Measurements from ENCODE around the gene NBPF1. TPM values are rescaled to one million over a fixed set of nuclear protein-coding genes. Genes with fewer than 3 reads are reported as not detected.
A peak's percentile ranks its signal among the peaks of the same experiment; 100 is the strongest.
"Not testable (repeated sequence)": the region's sequence is repeated elsewhere in the genome, so short reads cannot be mapped to it uniquely, and the experiment has no call there.

The NBPF1 gene
- total RNA-seq, 1 donor from 2014 or later = 5.2 TPM

GRCh38 chr1:16645271-16646060 is 32.1 kb upstream of the NBPF1 start:
- H3K4me3 Mint-ChIP-seq (ENCODE audit: low read depth); H3K9me3 Mint-ChIP-seq; H3K27me3 Mint-ChIP-seq (ENCODE audit: low read depth); H3K4me1 Mint-ChIP-seq (ENCODE audit: low read depth); H3K36me3 Mint-ChIP-seq (ENCODE audit: low read depth); H3K27ac Mint-ChIP-seq: not testable (repeated sequence)
- DNase-seq (ENCODE audit: low spot score) = peak; percentile 36
- intact Hi-C loops (cut with micrococcal nuclease) = loop anchor here (2.0 kb wide), 2 partner anchors 21 to 33 kb away; partner anchors contain the start of gene NBPF1

DNA sequence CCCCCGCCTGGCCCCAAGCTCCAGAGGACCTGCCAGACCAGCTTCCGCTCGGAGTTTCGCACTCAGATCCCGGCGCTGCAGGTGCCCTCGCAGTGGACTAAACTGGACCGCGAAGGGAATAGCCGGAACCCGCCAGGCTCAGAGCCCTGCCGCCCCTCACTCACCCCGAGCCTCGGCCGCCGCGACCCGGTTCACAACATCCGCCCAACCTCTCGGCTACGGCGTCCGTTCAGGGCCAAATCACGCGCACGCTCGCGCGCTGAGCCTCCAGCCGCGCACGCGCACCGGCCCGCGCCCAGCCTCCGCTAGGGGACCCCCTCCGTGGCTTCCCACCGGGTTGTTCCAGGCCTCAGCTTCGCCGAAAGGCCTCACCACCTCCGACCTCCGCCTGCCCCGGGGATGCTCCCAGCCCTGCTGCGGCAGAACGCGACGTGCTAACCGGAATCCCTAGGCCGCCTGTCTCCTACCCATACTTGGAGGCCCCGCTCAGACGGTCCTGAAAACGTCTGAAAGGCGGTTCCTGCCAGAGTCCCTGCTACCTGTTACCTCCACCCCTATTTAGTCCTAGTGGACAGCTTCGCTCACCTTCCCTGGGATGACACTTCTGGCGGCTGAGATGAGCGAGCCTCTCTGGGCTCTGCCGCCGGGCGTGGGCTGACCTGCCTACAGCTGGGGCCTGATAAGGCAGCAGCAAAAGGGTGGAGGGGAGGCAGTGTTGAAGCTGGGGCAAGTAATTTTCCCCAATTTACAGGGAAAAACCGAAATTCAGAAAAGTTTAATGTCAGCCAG is 31.3 kb upstream of the NBPF1 start:
- not testable (repeated sequence) for H3K9me3 Mint-ChIP-seq; H3K4me3 Mint-ChIP-seq (ENCODE audit: low read depth); H3K27me3 Mint-ChIP-seq (ENCODE audit: low read depth); H3K4me1 Mint-ChIP-seq (ENCODE audit: low read depth); H3K27ac Mint-ChIP-seq; H3K36me3 Mint-ChIP-seq (ENCODE audit: low read depth)
- DNase-seq (ENCODE audit: low spot score) = peak; percentile 99
- intact Hi-C loops (cut with micrococcal nuclease) = loop anchor here (2.0 kb wide), 2 partner anchors 20 to 32 kb away; partner anchors contain the start of gene NBPF1

GRCh38 chr1:16644193-16644481 is 30.8 kb upstream of the NBPF1 start:
- Mint-ChIP-seq H3K27me3 (ENCODE audit: low read depth) (peaks cover 5% of the 10 kb centered on the region), H3K9me3 (no peaks in the 10 kb centered on the region), H3K4me1 (ENCODE audit: low read depth) (no peaks in the 10 kb centered on the region), H3K4me3 (ENCODE audit: low read depth) (no peak overlapping the region), H3K36me3 (ENCODE audit: low read depth) (no peaks in the 10 kb centered on the region), H3K27ac (no peak overlapping the region)
- intact Hi-C loops (cut with micrococcal nuclease) = loop anchor here (2.0 kb wide), 2 partner anchors 19 to 31 kb away; partner anchors contain the start of gene NBPF1
- no peak for DNase-seq (ENCODE audit: low spot score)

DNA sequence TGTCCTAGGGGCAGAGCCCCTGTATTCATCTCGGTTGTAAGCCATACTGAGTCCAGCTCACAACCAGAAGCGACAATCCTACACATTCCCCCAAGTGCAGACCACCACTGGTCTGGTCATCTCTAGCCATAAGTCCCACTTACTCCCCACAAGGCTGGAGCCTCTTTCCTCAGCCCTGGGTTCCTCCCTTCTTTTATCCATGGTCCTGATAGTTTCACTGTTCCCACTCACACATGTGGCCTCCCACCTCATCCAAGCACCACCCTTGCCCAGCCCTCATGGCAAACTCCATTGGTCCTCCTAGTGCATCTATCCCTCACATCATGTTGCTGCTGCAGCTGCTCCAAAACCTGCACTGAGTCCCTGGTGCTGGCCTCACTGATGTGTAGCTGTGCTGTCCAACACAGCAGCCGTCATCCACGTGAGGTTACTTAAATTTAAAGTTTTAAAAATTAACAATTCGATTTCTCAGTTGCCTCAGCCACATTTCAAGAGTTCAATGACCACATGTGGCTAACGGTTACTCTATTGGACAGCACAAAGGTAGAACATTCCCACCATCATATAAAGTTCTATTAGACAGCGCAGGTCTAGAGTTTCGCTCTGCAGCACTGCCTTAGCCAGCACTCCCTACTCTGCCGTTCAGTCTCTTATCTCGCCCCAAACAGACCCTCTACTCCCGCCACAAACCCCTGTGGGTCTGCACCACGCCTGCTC is 30.3 kb upstream of the NBPF1 start:
- intact Hi-C loops (cut with micrococcal nuclease) = loop anchor here (2.0 kb wide), 2 partner anchors 19 to 31 kb away; partner anchors contain the start of gene NBPF1
- H3K9me3 Mint-ChIP-seq; H3K4me1 Mint-ChIP-seq (ENCODE audit: low read depth); H3K27ac Mint-ChIP-seq; H3K4me3 Mint-ChIP-seq (ENCODE audit: low read depth); H3K27me3 Mint-ChIP-seq (ENCODE audit: low read depth); H3K36me3 Mint-ChIP-seq (ENCODE audit: low read depth): not testable (repeated sequence)
- peak; percentile 39 for DNase-seq (ENCODE audit: low spot score)

DNA sequence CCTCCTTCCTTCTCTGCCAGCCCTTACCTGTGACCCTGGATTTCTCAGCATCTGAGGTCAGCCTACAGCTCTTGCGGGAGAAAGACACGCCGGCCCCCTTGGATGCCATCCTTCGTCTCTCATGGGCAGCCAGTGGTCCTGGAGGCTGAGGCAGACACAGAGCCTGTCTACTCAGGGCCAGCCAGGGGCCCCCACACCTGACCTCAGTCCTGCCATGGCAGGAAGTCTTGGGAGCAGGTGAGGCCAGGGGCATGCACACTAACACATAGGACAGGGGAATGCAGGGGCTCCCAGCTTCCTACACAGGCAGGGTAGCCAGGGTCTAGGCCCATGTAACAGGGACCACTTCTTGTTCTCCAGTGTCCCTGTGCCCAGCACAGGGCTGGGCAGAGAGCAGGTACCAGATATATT is 29.6 kb upstream of the NBPF1 start:
- peak; percentile 39 for DNase-seq (ENCODE audit: low spot score)
- H3K27me3 Mint-ChIP-seq (ENCODE audit: low read depth); intact Hi-C loops (cut with micrococcal nuclease); H3K9me3 Mint-ChIP-seq; H3K27ac Mint-ChIP-seq; H3K4me3 Mint-ChIP-seq (ENCODE audit: low read depth); H3K4me1 Mint-ChIP-seq (ENCODE audit: low read depth); H3K36me3 Mint-ChIP-seq (ENCODE audit: low read depth): not testable (repeated sequence)

GRCh38 chr1:16642025-16642966 is 28.9 kb upstream of the NBPF1 start:
- H3K36me3 Mint-ChIP-seq (ENCODE audit: low read depth); H3K4me1 Mint-ChIP-seq (ENCODE audit: low read depth); H3K27ac Mint-ChIP-seq; intact Hi-C loops (cut with micrococcal nuclease); H3K4me3 Mint-ChIP-seq (ENCODE audit: low read depth); H3K27me3 Mint-ChIP-seq (ENCODE audit: low read depth); H3K9me3 Mint-ChIP-seq: not testable (repeated sequence)
- DNase-seq (ENCODE audit: low spot score) = peak; percentile 18

DNA sequence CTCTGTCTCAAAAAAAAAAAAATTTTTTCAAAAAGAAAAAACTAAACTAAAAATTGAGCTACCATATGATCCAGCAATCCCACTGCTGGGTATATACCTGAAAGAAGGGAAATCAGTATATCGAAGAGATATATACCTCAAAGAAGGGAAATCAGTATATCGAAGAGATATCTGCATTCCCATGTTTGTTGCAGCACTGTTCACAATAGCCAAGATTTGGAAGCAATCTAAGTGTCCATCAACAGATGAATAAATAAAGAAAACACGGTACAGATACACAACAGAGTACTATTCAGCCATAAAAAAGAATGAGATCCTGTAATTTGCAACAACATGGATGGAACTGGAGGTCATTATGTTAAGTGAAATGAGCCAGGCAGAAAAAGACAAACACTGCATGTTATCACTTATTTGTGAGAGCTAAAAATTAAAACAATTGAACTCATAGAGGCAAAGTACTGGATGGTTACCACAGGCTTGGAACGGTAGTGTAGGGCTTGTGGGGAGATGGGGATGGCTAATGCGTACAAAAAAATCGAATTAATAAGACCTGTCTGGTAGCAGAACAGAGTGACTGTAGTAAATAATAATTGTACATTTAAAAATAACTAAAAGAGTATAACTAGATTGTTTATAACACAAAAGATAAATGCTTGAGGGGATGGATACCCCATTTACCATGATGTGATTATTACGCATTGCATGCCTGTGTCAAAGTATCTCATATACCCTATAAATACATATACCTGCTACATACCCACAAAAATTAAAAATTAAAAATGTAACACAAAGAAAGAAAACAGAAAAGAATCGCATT is 28.0 kb upstream of the NBPF1 start:
- H3K9me3 Mint-ChIP-seq; DNase-seq (ENCODE audit: low spot score); H3K27me3 Mint-ChIP-seq (ENCODE audit: low read depth); H3K27ac Mint-ChIP-seq; H3K36me3 Mint-ChIP-seq (ENCODE audit: low read depth); H3K4me3 Mint-ChIP-seq (ENCODE audit: low read depth); H3K4me1 Mint-ChIP-seq (ENCODE audit: low read depth); intact Hi-C loops (cut with micrococcal nuclease): not testable (repeated sequence)

DNA sequence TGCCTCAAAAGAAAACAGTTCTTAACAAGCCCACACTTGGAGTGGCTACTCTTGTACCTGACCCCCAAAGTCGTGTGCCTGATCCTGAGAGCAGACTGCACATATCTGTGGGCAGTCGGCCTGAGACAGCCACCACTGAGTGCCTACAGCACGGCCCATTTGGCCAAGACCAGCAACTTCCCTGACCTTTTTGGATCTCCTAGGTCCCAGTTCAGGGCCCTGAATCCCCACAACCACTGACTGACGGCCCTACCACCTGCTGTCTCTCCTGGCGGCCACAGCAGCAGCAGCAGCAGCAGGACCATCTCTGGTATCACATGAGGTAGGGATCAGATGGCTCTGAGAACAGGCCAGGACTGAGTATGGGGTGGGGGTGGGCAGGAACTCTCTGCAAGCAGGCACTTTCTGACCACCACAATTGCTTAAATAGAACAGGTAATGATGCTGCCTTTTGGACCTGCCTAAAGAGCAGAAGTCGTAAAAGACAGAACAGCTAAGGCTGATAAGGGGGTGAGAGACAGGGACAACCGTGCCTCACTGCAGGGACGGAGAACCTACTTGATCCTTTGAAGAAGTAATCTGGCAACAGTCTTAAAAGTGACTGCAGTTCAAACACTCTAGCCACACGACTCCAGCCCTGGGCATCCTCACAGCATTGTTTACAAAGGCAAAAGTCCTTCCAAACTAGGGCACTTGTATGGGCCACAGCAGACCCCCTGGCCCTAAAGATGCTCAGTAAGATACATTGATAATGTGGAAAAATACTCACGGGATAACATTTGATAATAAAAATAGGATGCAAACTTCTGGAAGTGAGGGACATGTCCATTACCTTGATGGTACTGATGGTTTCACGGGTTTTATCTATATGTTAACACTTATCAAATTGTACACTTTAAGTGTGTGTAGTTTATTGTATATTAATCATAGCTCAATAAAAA is 26.0 kb upstream of the NBPF1 start:
- H3K27me3 Mint-ChIP-seq (ENCODE audit: low read depth); H3K4me3 Mint-ChIP-seq (ENCODE audit: low read depth); intact Hi-C loops (cut with micrococcal nuclease): not testable (repeated sequence)

GRCh38 chr1:16637941-16638778 is 24.8 kb upstream of the NBPF1 start:
- intact Hi-C loops (cut with micrococcal nuclease); H3K9me3 Mint-ChIP-seq; H3K27ac Mint-ChIP-seq; H3K36me3 Mint-ChIP-seq (ENCODE audit: low read depth); DNase-seq (ENCODE audit: low spot score); H3K4me1 Mint-ChIP-seq (ENCODE audit: low read depth); H3K4me3 Mint-ChIP-seq (ENCODE audit: low read depth); H3K27me3 Mint-ChIP-seq (ENCODE audit: low read depth): not testable (repeated sequence)

More for the DNA sequence above, 26.0 kb upstream of the NBPF1 start:
- H3K27ac Mint-ChIP-seq; H3K4me1 Mint-ChIP-seq (ENCODE audit: low read depth); H3K9me3 Mint-ChIP-seq; H3K36me3 Mint-ChIP-seq (ENCODE audit: low read depth): not testable (repeated sequence)
- DNase-seq (ENCODE audit: low spot score) = peak; percentile 18

- H3K27ac Mint-ChIP-seq; H3K4me1 Mint-ChIP-seq (ENCODE audit: low read depth); intact Hi-C loops (cut with micrococcal nuclease); DNase-seq (ENCODE audit: low spot score); H3K27me3 Mint-ChIP-seq (ENCODE audit: low read depth); H3K9me3 Mint-ChIP-seq; H3K4me3 Mint-ChIP-seq (ENCODE audit: low read depth): not testable (repeated sequence)
- peaks cover 21% of the 10 kb centered on the region for H3K36me3 Mint-ChIP-seq (ENCODE audit: low read depth)
These were observed 23.3 kb upstream of the NBPF1 start for GRCh38 chr1:16636551-16637195.
